Measurements from ENCODE around the gene ERMAP.
"Not testable (repeated sequence)": the region's sequence is repeated elsewhere in the genome, so short reads cannot be mapped to it uniquely, and the experiment has no call there.

The ERMAP gene

DNA sequence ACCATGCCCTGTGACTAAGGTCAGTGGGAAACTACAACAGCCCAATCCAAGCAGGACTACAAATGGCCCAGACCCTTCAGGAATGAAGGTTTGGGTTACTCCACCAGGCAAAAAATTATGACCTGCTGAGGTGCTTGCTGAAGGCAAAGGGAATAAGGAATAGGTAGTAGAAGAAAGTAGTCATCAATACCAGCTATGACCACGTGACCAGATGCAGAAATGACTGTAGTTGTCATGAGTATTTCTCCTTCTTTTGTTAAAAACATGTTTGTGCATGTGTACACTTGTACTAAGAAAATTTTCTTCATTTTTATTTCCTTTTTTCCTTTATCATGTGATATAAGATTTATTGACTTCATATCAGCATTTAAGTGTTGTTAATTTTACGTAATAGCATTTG, 52.3 kb downstream of the ERMAP start:
- H3K4me3 ChIP-seq (ENCODE audit: low read length in 2 of 2); H4K91ac ChIP-seq (ENCODE audit: low read depth, low read length, poor library complexity); H4K8ac ChIP-seq (ENCODE audit: low read depth, low read length); H3K18ac ChIP-seq (ENCODE audit: low read length); H3K4me2 ChIP-seq (ENCODE audit: insufficient read depth, low read length, poor library complexity, severe bottlenecking); H3K23ac ChIP-seq (ENCODE audit: low read depth, low read length, poor library complexity); H2BK5ac ChIP-seq (ENCODE audit: low read length); H3K36me3 ChIP-seq (replicated peaks in 1 of 2; ENCODE audit: control insufficient read depth in 2 of 2, insufficient read depth in 2 of 2, low read length in 2 of 2); H2BK15ac ChIP-seq (ENCODE audit: low read length); H3K27ac ChIP-seq (replicated peaks; ENCODE audit: low read length); H2AFZ ChIP-seq (ENCODE audit: low read length); H3K4me1 ChIP-seq (ENCODE audit: control insufficient read depth in 2 of 2, insufficient read depth in 1 of 2, low read depth in 1 of 2, low read length in 2 of 2); H3K9ac ChIP-seq (ENCODE audit: low read depth, low read length, poor library complexity); H3K14ac ChIP-seq (ENCODE audit: low read length); H2BK12ac ChIP-seq (ENCODE audit: low read length); H3K9me3 ChIP-seq (replicated peaks in 1 of 2; ENCODE audit: control insufficient read depth in 2 of 2, insufficient read depth in 1 of 2, low read depth in 1 of 2, low read length in 2 of 2); H2BK120ac ChIP-seq (ENCODE audit: low read depth, low read length); H3K79me1 ChIP-seq (ENCODE audit: low read depth, low read length); H3K27me3 ChIP-seq (ENCODE audit: control insufficient read depth in 3 of 3, insufficient read depth in 3 of 3, low read depth in 1 of 3, low read length in 3 of 3); DNase-seq (ENCODE audit: low spot score); H3K4ac ChIP-seq (ENCODE audit: low read length); H2AK5ac ChIP-seq (ENCODE audit: low read depth, low read length): not testable (repeated sequence)
- no CpG with 5 or more reads among the region's 2 CpGs for WGBS, 2 donors (ENCODE audit: extremely low coverage in 2 of 2, insufficient read length in 2 of 2, insufficient replicate concordance in 1 of 2)

DNA sequence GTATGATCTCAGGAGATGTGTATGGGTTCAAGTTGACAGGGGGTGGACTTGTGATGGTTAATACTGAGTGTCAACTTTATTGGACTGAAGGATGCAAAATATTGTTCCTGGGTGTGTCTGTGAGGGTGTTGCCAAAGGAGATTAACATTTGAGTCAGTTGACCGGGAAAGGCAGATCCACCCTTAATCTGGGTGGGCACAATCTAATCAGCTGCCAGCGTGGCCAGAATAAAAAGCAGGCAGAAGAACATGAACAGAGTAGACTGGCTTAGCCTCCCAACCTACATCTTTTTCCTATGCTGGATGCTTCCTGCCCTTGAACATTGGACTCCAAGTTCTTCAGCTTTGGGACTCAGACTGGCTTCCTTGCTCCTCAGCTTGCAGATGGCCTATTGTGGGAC, 52.8 kb downstream of the ERMAP start:
- DNase-seq (ENCODE audit: low spot score); H2BK12ac ChIP-seq (ENCODE audit: low read length): not testable (repeated sequence)
- WGBS, 2 donors (ENCODE audit: extremely low coverage in 2 of 2, insufficient read length in 2 of 2, insufficient replicate concordance in 1 of 2): no CpG with 5 or more reads among the region's 2 CpGs

DNA sequence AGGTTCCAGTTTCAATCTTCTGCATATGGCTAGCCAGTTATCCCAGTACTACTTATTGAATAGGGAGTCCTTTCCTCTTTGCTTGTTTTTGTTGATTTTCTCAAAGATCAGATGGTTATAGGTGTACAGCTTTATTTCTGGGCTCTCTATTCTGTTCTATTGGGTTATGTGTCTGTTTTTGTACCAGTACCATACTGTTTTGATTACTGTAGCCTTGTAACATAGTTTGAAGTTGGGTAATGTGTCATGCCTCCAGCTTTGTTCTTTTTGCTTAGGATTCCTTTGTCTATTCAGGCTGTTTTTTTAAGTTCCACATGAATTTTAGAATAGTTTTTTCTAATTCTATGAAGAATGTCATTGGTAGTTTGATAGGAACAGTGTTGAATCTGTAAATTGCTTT, 56.2 kb downstream of the ERMAP start:
- H2AFZ ChIP-seq (ENCODE audit: low read length); H3K9me3 ChIP-seq (replicated peaks in 1 of 2; ENCODE audit: control insufficient read depth in 2 of 2, insufficient read depth in 1 of 2, low read depth in 1 of 2, low read length in 2 of 2); H3K4me2 ChIP-seq (ENCODE audit: insufficient read depth, low read length, poor library complexity, severe bottlenecking); H3K4me1 ChIP-seq (ENCODE audit: control insufficient read depth in 2 of 2, insufficient read depth in 1 of 2, low read depth in 1 of 2, low read length in 2 of 2); H3K27me3 ChIP-seq (ENCODE audit: control insufficient read depth in 3 of 3, insufficient read depth in 3 of 3, low read depth in 1 of 3, low read length in 3 of 3); H2AK5ac ChIP-seq (ENCODE audit: low read depth, low read length); H2BK120ac ChIP-seq (ENCODE audit: low read depth, low read length); H2BK15ac ChIP-seq (ENCODE audit: low read length); H2BK5ac ChIP-seq (ENCODE audit: low read length); H3K79me1 ChIP-seq (ENCODE audit: low read depth, low read length); H3K18ac ChIP-seq (ENCODE audit: low read length); H4K91ac ChIP-seq (ENCODE audit: low read depth, low read length, poor library complexity); H3K4me3 ChIP-seq (ENCODE audit: low read length in 2 of 2); H3K23ac ChIP-seq (ENCODE audit: low read depth, low read length, poor library complexity); DNase-seq (ENCODE audit: low spot score); H3K9ac ChIP-seq (ENCODE audit: low read depth, low read length, poor library complexity); H3K36me3 ChIP-seq (replicated peaks in 1 of 2; ENCODE audit: control insufficient read depth in 2 of 2, insufficient read depth in 2 of 2, low read length in 2 of 2); H4K8ac ChIP-seq (ENCODE audit: low read depth, low read length); H3K14ac ChIP-seq (ENCODE audit: low read length); H2BK12ac ChIP-seq (ENCODE audit: low read length); H3K4ac ChIP-seq (ENCODE audit: low read length); H3K27ac ChIP-seq (replicated peaks; ENCODE audit: low read length): not testable (repeated sequence)

More for the DNA sequence above, 52.8 kb downstream of the ERMAP start:
- H2AK5ac ChIP-seq (ENCODE audit: low read depth, low read length); H4K8ac ChIP-seq (ENCODE audit: low read depth, low read length); H2BK15ac ChIP-seq (ENCODE audit: low read length); H3K4me2 ChIP-seq (ENCODE audit: insufficient read depth, low read length, poor library complexity, severe bottlenecking); H3K14ac ChIP-seq (ENCODE audit: low read length); H3K4me3 ChIP-seq (ENCODE audit: low read length in 2 of 2); H4K91ac ChIP-seq (ENCODE audit: low read depth, low read length, poor library complexity); H3K79me1 ChIP-seq (ENCODE audit: low read depth, low read length); H3K4me1 ChIP-seq (ENCODE audit: control insufficient read depth in 2 of 2, insufficient read depth in 1 of 2, low read depth in 1 of 2, low read length in 2 of 2); H3K27ac ChIP-seq (replicated peaks; ENCODE audit: low read length); H3K9ac ChIP-seq (ENCODE audit: low read depth, low read length, poor library complexity); H3K36me3 ChIP-seq (replicated peaks in 1 of 2; ENCODE audit: control insufficient read depth in 2 of 2, insufficient read depth in 2 of 2, low read length in 2 of 2); H2AFZ ChIP-seq (ENCODE audit: low read length); H3K4ac ChIP-seq (ENCODE audit: low read length); H2BK5ac ChIP-seq (ENCODE audit: low read length); H3K18ac ChIP-seq (ENCODE audit: low read length); H3K23ac ChIP-seq (ENCODE audit: low read depth, low read length, poor library complexity); H3K9me3 ChIP-seq (replicated peaks in 1 of 2; ENCODE audit: control insufficient read depth in 2 of 2, insufficient read depth in 1 of 2, low read depth in 1 of 2, low read length in 2 of 2); H2BK120ac ChIP-seq (ENCODE audit: low read depth, low read length); H3K27me3 ChIP-seq (ENCODE audit: control insufficient read depth in 3 of 3, insufficient read depth in 3 of 3, low read depth in 1 of 3, low read length in 3 of 3): not testable (repeated sequence)

DNA sequence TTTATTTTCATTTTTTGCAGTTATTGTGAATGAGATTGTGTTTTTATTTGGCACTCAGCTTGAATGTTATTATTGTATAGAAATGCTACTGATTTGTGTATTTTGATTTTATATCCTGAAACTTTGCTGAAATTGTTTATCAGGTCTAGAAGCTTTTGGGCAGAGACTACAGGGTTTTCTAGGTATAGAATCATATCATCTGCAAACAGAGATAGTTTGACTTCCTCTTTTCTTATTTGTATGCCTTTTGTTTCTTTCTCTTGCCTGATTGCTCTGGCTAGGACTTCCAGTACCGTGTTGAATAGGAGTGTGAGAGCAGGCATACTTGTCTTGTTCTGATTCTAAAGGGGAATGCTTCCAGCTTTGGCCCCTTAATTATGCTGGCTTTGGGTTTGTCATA, 56.7 kb downstream of the ERMAP start:
- WGBS, 2 donors (ENCODE audit: extremely low coverage in 2 of 2, insufficient read length in 2 of 2, insufficient replicate concordance in 1 of 2): no CpG with 5 or more reads among the region's 1 CpG
- Histone ChIP-seq H3K18ac (ENCODE audit: low read length) (no peak overlapping the region), H4K91ac (ENCODE audit: low read depth, low read length, poor library complexity) (no peak overlapping the region), H3K27me3 (ENCODE audit: control insufficient read depth in 3 of 3, insufficient read depth in 3 of 3, low read depth in 1 of 3, low read length in 3 of 3) (peaks cover 0 to 2% (median 0%) of the 10 kb centered on the region in 3 experiments), H2AK5ac (ENCODE audit: low read depth, low read length) (no peak overlapping the region), H3K9ac (ENCODE audit: low read depth, low read length, poor library complexity) (no peak overlapping the region), H3K4me2 (ENCODE audit: insufficient read depth, low read length, poor library complexity, severe bottlenecking) (no peak overlapping the region), H3K79me1 (ENCODE audit: low read depth, low read length) (no peaks in the 10 kb centered on the region), H3K36me3 (replicated peaks in 1 of 2; ENCODE audit: control insufficient read depth in 2 of 2, insufficient read depth in 2 of 2, low read length in 2 of 2) (no peaks in the 10 kb centered on the region), H2BK120ac (ENCODE audit: low read depth, low read length) (no peak overlapping the region), H3K9me3 (replicated peaks in 1 of 2; ENCODE audit: control insufficient read depth in 2 of 2, insufficient read depth in 1 of 2, low read depth in 1 of 2, low read length in 2 of 2) (no peaks in the 10 kb centered on the region), H3K4me1 (ENCODE audit: control insufficient read depth in 2 of 2, insufficient read depth in 1 of 2, low read depth in 1 of 2, low read length in 2 of 2) (peaks cover 0 to 3% of the 10 kb centered on the region in 2 donors), H4K8ac (ENCODE audit: low read depth, low read length) (no peak overlapping the region), H3K4ac (ENCODE audit: low read length) (no peak overlapping the region), H3K23ac (ENCODE audit: low read depth, low read length, poor library complexity) (no peak overlapping the region), H2BK15ac (ENCODE audit: low read length) (no peak overlapping the region), H2BK5ac (ENCODE audit: low read length) (no peak overlapping the region), H2BK12ac (ENCODE audit: low read length) (no peak overlapping the region), H3K4me3 (ENCODE audit: low read length in 2 of 2) (no peak overlapping the region), H3K14ac (ENCODE audit: low read length) (no peak overlapping the region), H3K27ac (replicated peaks; ENCODE audit: low read length) (no peak overlapping the region), H2AFZ (ENCODE audit: low read length) (no peak overlapping the region)
- DNase-seq (ENCODE audit: low spot score): no peak
